Adrenal gland (tissue), 12 donors: ENCODE results near the gene TMEM17. TPM values are rescaled to one million over a fixed set of nuclear protein-coding genes. Genes with fewer than 3 reads are reported as not detected.

ENCODE experiments used
- DNase-seq, 7 donors: peaks; one replicate each; pipeline ENCODE4 v3.0.0-alpha.2; 2019 to 2020
- H3K27ac ChIP-seq, 5 donors: fragments of 200-600 bp; sonication (generic) in 4 of 5; 1 replicate in 3 of 5; 2 replicates in 2 of 5; pipeline versions ENCODE4 v1.5.1 to v1.8.0; 2016 to 2020; ENCODE audit warnings: mild to moderate bottlenecking in 1 of 5
- H3K27me3 ChIP-seq: fragments of 200-600 bp; 2 replicates; pipeline ENCODE4 v1.8.0; 2021
- H3K36me3 ChIP-seq, 2 donors: fragments of 200-600 bp; replicated peaks in 1 of 2; 1 replicate in 1 of 2; 2 replicates in 1 of 2; pipeline versions ENCODE4 v1.5.1 to v1.8.0; 2018 to 2022
- H3K4me1 ChIP-seq, 2 donors: fragments of 200-600 bp; replicated peaks in 1 of 2; 1 replicate in 1 of 2; 2 replicates in 1 of 2; pipeline versions ENCODE4 v1.5.1 to v1.8.0; 2018 to 2021
- H3K4me3 ChIP-seq, 4 donors: fragments of 200-600 bp; sonication (generic) in 3 of 4; one replicate each; pipeline ENCODE4 v1.5.1; 2016 to 2018
- H3K9me3 ChIP-seq, 3 donors: fragments of 200-600 bp; sonication (generic) in 1 of 3; replicated peaks in 1 of 3; 1 replicate in 2 of 3; 2 replicates in 1 of 3; pipeline versions ENCODE4 v1.5.1 to v1.8.0; 2016 to 2021
- CTCF ChIP-seq, 6 experiments: fragments of 450-650 bp in 4 of 6; fragments of 200-600 bp in 2 of 6; sonication (generic) in 1 of 6; IDR thresholded peaks; 1 replicate in 5 of 6; 2 replicates in 1 of 6; pipeline versions ENCODE4 v1.5.1 to v1.8.0; 2016 to 2021; ENCODE audit warnings: antibody characterized with exemption in 6 of 6, mild to moderate bottlenecking in 2 of 6, moderate library complexity in 1 of 6
- POLR2A ChIP-seq, 2 donors: fragments of 450-650 bp; IDR thresholded peaks; one replicate each; pipeline ENCODE4 v1.6.1; 2017; ENCODE audit warnings: antibody characterized with exemption in 2 of 2, mild to moderate bottlenecking in 2 of 2, moderate library complexity in 1 of 2
- WGBS, 4 donors: extraction: QIAGEN DNeasy Blood & Tissue Kit in 2 of 4; methylation state at CpG; one replicate each; pipeline versions ENCODE4 v1.1.5 to v1.1.7; 2013 to 2017; 5-methylcytosine and 5-hydroxymethylcytosine counted together
- intact Hi-C, 2 donors: fragments of 100-400 bp; cut with DNase I; formaldehyde crosslinking; loops; one replicate each; pipeline versions ENCODE4 v1.14.1 to v1.15.0; 2022 to 2023
- polyA plus RNA-seq, 3 donors: library from polyadenylated mRNA; stranded (reverse); fragments of 200-250 nt in 2 of 3; fragments of 350-450 nt in 1 of 3; fragmentation: Illumina TruSeq in 1 of 3; extraction: RNeasy Lipid Tissue Mini Kit (QIAGEN cat#74804) in 1 of 3; gene quantifications; one replicate each; pipeline ENCODE4 v1.2.3, GENCODE V29; 2013 to 2014
- total RNA-seq, 9 donors: library from RNA; depleted of rRNA in 4 of 9; stranded (reverse); fragments of >200 nt in 4 of 9; fragments of 120-200 nt in 1 of 9; fragmentation: NEBNext Ultra II Directional in 1 of 9; extraction: Animal tissue kit (Norgen Biotek cat#: 25700) in 1 of 9; gene quantifications; one replicate each; pipeline versions ENCODE4 v1.1.0 to v1.2.4, GENCODE V29; 2013 to 2023
- donor health status: healthy with polysubstance abuse.
- donor health status: Bipolar disorder and iron deficiency.
- donor health status: DM: yes; HTN: yes; CAD: no.
- donor health status: DM: no; HTN: no; CAD: no.
- donor health status: DM: no; HTN: no; CAD: no.
- donor health status: DM: yes; HTN: yes; CAD: no.

Gene TMEM17
- total and polyA plus RNA-seq, 12 donors: 0.30 to 7.2 (median 3.5) TPM

GRCh38 chr2:62465741-62466502, 40.1 kb downstream of the TMEM17 start:
- Histone ChIP-seq H3K4me3 (no peak overlapping the region), H3K27ac (no peak overlapping the region), H3K4me1 (no peaks in the 10 kb centered on the region), H3K9me3 (no peaks in the 10 kb centered on the region), H3K27me3 (no peaks in the 10 kb centered on the region), H3K36me3 (no peaks in the 10 kb centered on the region)
- intact Hi-C loops: no loop called here
- no peak for DNase-seq
- TF ChIP-seq POLR2A (IDR thresholded peaks at IDR 0.05) (no peak), CTCF (IDR thresholded peaks at IDR 0.05) (no peak)
- 56 to 73% (median 61%) methylated on average over 8 of the region's 8 CpGs for WGBS, 4 donors

GRCh38 chr2:62465039-62465740, 40.8 kb downstream of the TMEM17 start:
- no peak for DNase-seq
- 91 to 96% (median 94%) methylated on average over 4 of the region's 4 CpGs for WGBS, 4 donors
- H3K36me3 ChIP-seq: no peaks in the 10 kb centered on the region
- intact Hi-C loops: no loop called here
- H3K4me1 ChIP-seq: no peaks in the 10 kb centered on the region
- H3K4me3 ChIP-seq: no peak overlapping the region
- no peaks in the 10 kb centered on the region for H3K9me3 ChIP-seq
- TF ChIP-seq CTCF (IDR thresholded peaks at IDR 0.05): no peak
- no peak for TF ChIP-seq POLR2A (IDR thresholded peaks at IDR 0.05)
- H3K27me3 ChIP-seq: no peaks in the 10 kb centered on the region
- no peak overlapping the region for H3K27ac ChIP-seq

- Histone ChIP-seq H3K4me3 (no peak overlapping the region), H3K4me1 (no peaks in the 10 kb centered on the region), H3K27ac (no peak overlapping the region), H3K36me3 (no peaks in the 10 kb centered on the region), H3K9me3 (no peaks in the 10 kb centered on the region), H3K27me3 (no peaks in the 10 kb centered on the region)
- 88 to 93% (median 91%) methylated on average over 13 to 14 of the region's 14 CpGs for WGBS, 4 donors
- intact Hi-C loops: no loop called here
- no peak for DNase-seq
- no peak for TF ChIP-seq POLR2A (IDR thresholded peaks at IDR 0.05)
- TF ChIP-seq CTCF (IDR thresholded peaks at IDR 0.05): no peak
Measured at GRCh38 chr2:62464221-62465007, 41.6 kb downstream of the TMEM17 start.

GRCh38 chr2:62462211-62462610, 43.8 kb downstream of the TMEM17 start:
- TF ChIP-seq CTCF (IDR thresholded peaks at IDR 0.05) (no peak), POLR2A (IDR thresholded peaks at IDR 0.05) (no peak)
- H3K27ac ChIP-seq: peak overlapping the region in 1 of 5 donors; percentile 15
- H3K9me3 ChIP-seq: no peaks in the 10 kb centered on the region
- H3K27me3 ChIP-seq: no peaks in the 10 kb centered on the region
- H3K4me3 ChIP-seq: no peak overlapping the region
- intact Hi-C loops: no loop called here
- no peak for DNase-seq
- peaks cover 0 to 4% of the 10 kb centered on the region in 2 donors for H3K4me1 ChIP-seq
- WGBS, 4 donors: 83 to 100% (median 91%) methylated on average over 2 of the region's 2 CpGs
- H3K36me3 ChIP-seq: no peaks in the 10 kb centered on the region
